Stimulated activated CD4-positive, alpha-beta T cell treated with anti-CD3 and anti-CD28 coated beads, TNF-alpha, amount 100 ng/mL, for 1 hour (primary cell): Measurements from ENCODE around the gene TLR9.

Experiments used
- DNase-seq, 3 donors: peaks; one replicate each; pipeline ENCODE4 v3.0.0-alpha.2; 2020; ENCODE audit warnings: low read depth in 3 of 3, low spot score in 1 of 3

Gene TLR9

GRCh38 chr3:52175416-52176179 lies 49.8 kb downstream of the TLR9 start:
- no peak for DNase-seq

- DNase-seq, result no peak
Measured at GRCh38 chr3:52174896-52175295, 50.5 kb downstream of the TLR9 start.

- no peak for DNase-seq
Measured at GRCh38 chr3:52173101-52173500, 52.3 kb downstream of the TLR9 start.

GRCh38 chr3:52172262-52172757 lies 53.1 kb downstream of the TLR9 start:
- no peak for DNase-seq

GRCh38 chr3:52171514-52172261 lies 53.8 kb downstream of the TLR9 start:
- DNase-seq, result no peak
